RPMI7951 (cell line): Measurements from ENCODE around the gene JAG2. TPM values are rescaled to one million over a fixed set of nuclear protein-coding genes. Genes with fewer than 3 reads are reported as not detected.

Source experiments
- DNase-seq: peaks from one replicate; pipeline ENCODE4 v3.0.0-alpha.2; 2012; ENCODE audit warnings: low read depth
- total RNA-seq: library from RNA; depleted of rRNA; stranded (reverse); fragments of >200 nt; shearing (Covaris generic); gene quantifications from 2 replicates; pipeline ENCODE4 v1.2.3, GENCODE V29; 2014

The JAG2 gene
- total RNA-seq, 1 experiment from 2014 or later: not detected

- no peak for DNase-seq
These were observed 28.7 kb downstream of the JAG2 start for GRCh38 chr14:105139831-105140239.

DNA sequence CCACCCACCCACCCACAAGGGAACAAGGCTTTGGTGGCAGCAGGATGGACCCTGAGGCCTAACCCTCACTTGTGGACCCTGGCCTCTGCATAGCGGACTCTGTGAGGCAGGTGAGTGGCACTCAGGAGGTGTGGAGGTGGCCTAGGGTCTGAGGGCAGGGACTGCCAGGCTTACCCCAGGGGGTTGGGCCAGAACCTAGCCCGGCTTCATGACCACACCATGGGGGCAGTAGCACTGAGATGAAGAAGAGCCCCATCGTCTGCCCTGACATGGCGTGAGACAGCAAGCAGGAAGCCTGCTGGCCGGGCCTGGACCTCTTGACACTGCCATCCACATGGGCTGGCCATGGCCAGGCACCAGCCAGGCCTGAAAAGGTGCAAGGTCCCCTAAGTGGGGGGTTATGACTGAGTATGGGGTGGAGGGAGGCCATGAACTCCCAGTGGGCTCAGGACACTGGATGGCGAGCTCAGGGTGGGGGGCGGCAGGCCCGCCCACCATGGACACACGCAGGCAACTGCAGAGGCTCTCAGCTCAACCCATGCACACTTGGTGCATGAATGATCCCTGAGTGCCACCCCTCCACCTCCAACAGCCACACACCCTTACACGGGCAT, 29.3 kb downstream of the JAG2 start:
- DNase-seq: no peak

DNA sequence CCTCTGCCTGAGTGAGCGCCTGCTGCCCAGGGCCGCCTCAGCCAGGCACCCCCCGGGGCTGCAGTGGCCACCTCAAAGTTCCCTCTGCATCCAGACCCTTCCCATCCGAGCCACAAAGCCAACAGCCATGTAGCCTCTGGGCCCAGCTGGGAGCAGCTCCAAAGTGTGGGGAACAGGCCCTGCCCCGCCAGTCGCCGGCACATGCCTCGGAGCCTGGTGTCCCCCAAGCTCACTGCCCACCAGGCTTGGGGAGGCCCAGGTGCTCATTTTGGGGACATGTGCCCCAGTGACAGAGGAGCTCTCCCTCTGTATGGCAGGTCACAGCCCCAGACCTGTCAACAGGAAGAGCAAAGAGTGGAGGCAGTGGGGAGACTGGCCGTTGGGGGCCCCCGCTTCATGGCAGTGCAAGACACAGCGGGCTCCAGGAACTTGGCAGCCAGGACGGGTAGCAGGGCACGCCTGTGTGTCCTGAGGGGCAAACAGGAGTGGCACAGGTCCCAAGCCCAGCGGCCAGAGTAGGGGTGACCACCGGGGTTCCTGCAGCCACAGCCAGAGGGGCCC, 29.9 kb downstream of the JAG2 start:
- DNase-seq: no peak

GRCh38 chr14:105138021-105138541, 30.5 kb downstream of the JAG2 start:
- no peak for DNase-seq

- DNase-seq: no peak
These were observed 31.0 kb downstream of the JAG2 start for GRCh38 chr14:105137481-105138020.

DNA sequence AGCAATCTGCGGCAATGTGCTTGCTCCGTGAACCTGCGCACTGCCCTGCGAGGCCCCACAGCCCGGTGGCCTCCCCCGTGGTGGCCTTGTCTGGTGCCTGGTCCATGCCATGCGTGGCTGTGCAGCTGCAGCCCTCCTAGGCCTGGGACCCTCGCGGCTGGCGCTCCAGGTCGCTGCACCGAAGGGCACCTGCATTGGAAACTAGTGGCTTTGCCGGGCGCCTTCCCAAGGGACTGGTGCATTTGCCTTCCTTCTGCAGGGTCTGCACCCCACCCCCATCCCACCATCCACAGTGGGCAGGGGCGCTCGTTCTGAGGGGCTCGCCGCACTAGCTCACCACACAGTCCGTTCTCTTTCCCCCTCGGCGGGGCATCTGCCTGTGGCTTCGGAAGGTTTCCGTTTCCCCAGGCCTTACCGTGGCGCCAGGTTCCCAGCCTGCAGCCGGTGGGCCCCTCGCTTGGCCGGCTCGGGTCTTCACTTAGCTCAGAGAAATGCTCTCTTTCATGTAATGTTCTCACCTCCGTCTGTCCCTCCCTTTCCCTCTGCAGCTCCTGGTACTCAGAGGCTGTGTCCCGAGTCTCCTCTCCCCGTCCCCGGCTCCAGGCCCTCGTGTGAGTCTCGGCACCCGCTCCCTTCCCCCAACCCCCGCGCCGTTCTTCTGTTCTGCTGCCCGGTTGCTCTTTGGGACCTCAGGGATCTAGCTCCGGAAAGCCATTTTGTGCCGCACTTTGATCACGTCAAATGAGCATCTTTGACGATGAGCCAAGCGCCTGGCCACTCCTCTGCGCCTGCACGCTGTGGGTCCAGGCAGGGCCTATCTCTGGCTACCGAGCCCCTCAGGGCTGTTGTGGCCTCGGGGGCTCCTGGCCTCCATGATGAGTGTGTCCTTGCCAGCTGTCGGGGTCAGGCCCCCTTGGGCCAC, 31.9 kb downstream of the JAG2 start:
- no peak for DNase-seq

GRCh38 chr14:105135700-105136395, 32.7 kb downstream of the JAG2 start:
- DNase-seq: no peak

DNA sequence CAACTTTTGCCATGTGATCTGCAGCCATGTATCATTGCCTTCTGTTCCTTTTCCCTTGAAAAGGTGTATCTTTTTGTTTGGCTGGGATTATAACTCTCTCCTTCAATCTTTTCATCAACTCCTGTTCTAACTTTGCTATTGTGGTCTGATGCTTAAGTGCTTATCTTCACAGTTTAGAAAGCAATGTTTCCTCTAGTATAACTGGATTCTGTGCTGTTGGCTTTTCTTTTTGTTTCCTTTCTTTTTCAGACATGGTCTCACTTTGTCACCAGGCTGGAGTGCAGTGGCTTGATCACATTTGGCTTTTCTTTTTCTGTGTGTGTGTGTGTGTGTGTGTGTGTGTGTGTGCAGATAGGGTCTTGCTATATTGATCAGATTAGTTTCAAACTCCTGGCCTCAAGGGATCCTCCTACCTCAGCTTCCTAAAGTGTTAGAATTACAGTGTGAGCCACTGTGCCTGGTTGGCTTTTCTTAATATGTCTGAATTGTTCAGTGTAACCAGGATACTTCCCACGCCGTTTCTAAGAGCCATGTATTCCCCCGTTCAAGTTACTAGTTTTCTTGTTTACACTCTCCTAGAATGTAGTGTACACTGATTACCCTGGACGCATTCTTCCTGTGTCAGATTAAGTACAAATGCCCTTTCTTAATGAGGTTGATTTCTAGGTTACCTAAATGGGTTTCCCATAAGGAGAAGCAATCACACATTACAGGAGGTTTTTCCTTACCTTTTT, 35.5 kb downstream of the JAG2 start:
- DNase-seq: no peak

- no peak for DNase-seq
These were observed 37.3 kb downstream of the JAG2 start for GRCh38 chr14:105131241-105131640.

DNA sequence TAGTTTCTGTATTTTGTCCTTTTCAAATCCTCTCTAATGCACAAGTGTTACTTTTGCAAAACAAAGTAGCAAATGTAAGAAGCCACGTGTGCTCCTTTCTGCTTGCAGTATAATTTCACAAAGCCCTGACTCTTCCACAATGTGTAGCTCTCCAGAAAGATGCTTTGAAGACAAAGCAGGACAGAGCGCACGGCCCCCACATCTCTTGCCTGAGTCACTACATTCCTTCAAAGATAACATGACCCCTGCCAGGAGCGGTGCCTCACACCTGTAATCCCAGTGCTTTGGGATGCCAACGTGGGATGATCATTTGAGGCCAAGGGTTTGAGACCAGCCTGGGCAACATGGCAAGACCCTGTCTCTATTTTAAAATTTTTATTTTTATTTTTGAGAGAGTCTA, 40.5 kb downstream of the JAG2 start:
- DNase-seq: no peak

DNA sequence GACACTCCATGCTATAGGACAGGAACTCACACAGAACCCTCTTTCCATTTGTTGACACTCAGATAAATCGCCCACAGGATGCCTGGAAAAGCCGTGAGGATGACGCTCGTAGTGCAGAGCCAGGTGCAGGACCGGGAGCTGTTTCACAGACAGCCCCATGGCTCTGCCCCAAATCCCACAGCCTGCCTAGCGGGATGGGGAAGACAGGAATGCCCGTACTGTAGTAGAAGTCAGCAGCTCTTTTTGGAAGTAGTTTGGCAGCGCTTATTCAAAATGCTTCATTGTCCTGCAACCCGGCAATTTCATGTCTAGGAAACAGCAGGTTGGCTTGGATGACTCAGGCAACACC, 41.6 kb downstream of the JAG2 start:
- no peak for DNase-seq

DNA sequence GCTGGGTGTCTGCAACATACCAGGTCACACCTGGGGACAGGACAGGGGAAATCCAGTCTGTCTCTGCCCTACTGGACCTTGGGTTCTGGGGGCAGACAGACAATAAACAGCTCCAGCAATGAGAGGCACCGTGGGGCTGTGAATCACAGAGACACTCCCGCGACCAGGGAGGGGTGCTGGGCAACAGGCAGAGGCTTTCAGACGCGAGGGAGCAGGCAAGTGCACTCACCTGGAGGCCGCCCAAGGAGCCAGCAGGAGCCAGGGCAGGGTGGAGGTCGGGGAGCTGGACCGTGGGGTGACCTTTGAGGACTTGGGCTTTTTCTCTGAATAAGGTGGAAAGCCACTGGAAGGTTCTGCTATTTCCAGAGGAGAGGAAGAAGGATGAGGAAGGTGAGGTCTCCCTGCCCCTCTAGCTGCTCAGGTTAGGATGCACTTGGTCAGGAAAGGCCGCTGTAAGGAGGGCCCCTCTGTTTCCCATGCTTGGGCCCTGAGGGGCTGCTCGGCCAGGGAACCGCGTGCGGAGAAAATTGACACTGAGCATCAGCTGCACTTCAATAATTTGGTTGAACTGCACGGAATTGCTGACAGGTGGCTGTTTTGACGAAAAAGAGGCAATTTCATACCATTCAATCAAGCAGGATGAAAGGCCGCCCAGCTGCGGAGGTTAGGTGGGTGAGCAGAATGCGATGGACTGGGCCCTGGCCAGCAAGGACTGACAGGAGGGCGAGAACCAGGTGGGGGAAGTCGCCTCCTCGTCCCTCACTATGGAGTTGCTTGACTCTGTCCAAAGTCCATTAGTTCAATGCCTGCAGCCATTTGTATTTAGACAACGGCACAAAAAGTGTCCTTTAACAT, 42.2 kb downstream of the JAG2 start:
- no peak for DNase-seq

DNA sequence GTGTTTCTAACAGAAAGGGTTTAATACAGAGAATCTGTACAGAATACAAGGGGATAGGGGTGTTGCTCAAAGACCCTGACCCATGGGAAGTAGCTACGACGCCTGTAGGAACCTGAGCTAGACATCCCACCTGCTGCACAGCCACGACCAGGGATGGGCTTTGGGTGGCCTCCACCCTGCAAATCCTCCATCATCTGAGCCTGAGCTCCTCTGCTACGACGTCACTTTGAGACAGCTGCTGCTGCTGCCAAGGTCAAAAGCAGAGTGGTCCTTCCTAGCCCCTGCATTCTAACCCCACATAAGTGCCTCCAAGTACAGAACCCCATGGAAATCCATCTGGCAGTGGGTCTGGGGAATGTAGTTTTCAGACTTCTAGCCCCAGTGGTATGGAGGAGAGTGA, 43.8 kb downstream of the JAG2 start:
- DNase-seq: no peak

- no peak for DNase-seq
These were observed 44.4 kb downstream of the JAG2 start for GRCh38 chr14:105123981-105124765.

- no peak for DNase-seq
These were observed 45.4 kb downstream of the JAG2 start for GRCh38 chr14:105123064-105123665.

GRCh38 chr14:105120056-105120455, 48.5 kb downstream of the JAG2 start:
- DNase-seq: no peak

- no peak for DNase-seq
These were observed 49.1 kb downstream of the JAG2 start for GRCh38 chr14:105119408-105120025.

DNA sequence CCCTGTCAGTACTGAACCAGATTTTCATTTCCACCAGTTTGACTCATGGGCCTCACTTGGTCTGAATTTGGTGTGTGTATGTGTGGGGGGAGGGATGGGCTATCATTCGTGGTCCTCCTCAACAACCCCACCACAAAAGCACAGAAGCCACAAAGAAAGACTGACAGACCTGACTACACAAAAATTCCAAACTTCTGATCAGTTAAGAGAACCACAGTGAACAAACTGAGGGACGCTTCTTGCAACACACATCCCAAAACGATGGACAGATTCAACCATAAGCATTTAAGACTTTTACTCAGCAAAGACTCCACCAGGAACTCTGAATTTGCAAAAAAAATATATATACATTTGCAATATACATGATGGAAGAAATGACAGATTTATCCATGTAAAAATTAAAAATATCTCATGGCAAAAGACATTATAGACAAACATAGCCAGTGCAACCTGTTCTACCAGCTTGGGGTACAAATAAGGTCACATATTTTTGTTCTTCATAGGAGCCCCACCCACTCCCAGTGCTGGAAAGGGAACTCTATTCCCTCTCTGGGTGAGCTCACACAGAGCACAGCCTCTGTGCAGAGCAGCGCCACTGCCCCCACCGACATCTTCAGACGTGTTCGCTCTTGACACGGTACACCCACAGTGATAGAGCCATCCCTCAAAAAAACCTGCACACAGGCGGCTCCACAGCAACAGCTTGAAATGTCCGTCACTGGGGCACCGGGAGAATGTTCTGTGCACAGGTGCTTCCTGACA, 49.7 kb downstream of the JAG2 start:
- no peak for DNase-seq
